HFFc6 (cell line): Measurements from ENCODE around the gene HOXD10. TPM values are rescaled to one million over a fixed set of nuclear protein-coding genes. Genes with fewer than 3 reads are reported as not detected.

Source experiments
- DNase-seq: peaks from one replicate; pipeline ENCODE4 v3.0.0-alpha.2; 2018
- H3K27ac Mint-ChIP-seq: 2 replicates; pipeline ENCODE4 v1.8.0; 2020; ENCODE audit warnings: mild to moderate bottlenecking, mixed read lengths
- H3K27me3 Mint-ChIP-seq: 2 replicates; pipeline ENCODE4 v1.8.0; 2021; ENCODE audit warnings: mild to moderate bottlenecking, moderate library complexity, mixed read lengths; ENCODE audit not compliant: insufficient read depth
- H3K36me3 Mint-ChIP-seq: 2 replicates; pipeline ENCODE4 v1.8.0; 2021; ENCODE audit warnings: low read depth, mixed read lengths
- H3K4me1 Mint-ChIP-seq: 2 replicates; pipeline ENCODE4 v1.8.0; 2020; ENCODE audit warnings: low read depth, mixed read lengths
- H3K4me3 Mint-ChIP-seq: 2 replicates; pipeline ENCODE4 v1.8.0; 2020; ENCODE audit warnings: mild to moderate bottlenecking, moderate library complexity, mixed read lengths
- H3K9me3 Mint-ChIP-seq: 2 replicates; pipeline ENCODE4 v1.8.0; 2020; ENCODE audit warnings: mild to moderate bottlenecking, mixed read lengths
- total RNA-seq, 6 experiments: library from RNA; stranded (reverse); fragmentation: NEBNext Ultra II Directional; extraction: Animal tissue kit (Norgen Biotek cat#: 25700); gene quantifications; 2 replicates in 1 of 6; 3 replicates in 5 of 6; pipeline ENCODE4 v1.2.3, GENCODE V29; 2021
- TF ChIP-seq, protein P1 (sequence below): fragments of 200-600 bp; sonication (generic); IDR thresholded peaks from 2 replicates; pipeline ENCODE4 v1.5.0; 2021; ENCODE audit warnings: antibody characterized with exemption, mild to moderate bottlenecking

Gene HOXD10
- total RNA-seq, 6 experiments from 2014 or later, result 10.9 to 14.5 (median 12.8) TPM

DNA sequence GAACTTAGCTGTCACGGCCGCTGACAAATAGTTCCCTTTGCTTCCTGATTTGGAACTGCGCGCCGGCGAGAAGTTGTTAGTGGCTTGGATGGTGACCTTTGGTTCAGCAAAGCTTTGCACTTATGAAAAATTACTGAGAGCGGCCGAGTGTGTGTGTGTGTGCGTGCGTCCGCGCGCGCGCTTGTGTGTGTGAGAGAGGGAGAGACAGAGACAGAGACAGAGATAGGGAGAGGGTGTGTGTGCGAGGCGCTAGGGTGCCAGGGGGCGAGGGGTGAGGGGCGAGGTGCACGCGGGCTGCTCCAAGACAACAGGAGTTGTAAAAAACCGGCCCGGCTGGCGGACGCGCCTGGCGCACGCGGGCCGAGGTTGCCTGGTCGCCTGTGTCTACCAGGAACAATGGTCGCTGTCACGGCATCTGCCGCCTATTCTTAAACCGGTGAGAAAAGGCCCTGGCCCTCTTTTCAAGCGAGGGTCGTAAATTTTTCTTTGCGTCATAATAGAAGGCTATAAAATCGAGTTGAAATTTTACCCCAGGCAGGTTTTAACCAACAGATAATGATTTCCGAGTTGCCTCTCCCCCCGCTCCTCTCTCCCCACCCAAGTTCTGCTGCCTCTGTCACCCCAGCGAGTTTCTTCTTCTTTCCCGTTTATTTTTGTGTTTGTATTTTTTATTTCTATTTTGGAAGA lies 41.1 kb downstream of the HOXD10 start:
- Mint-ChIP-seq H3K4me1 (peaks cover 31% of the 10 kb centered on the region), H3K4me3 (peak overlapping the region; percentile 71; the same call in 1 of the 2 replicates), H3K9me3 (no peaks in the 10 kb centered on the region), H3K27me3 (peaks cover 66% of the 10 kb centered on the region), H3K36me3 (no peaks in the 10 kb centered on the region), H3K27ac (no peak overlapping the region)
- TF ChIP-seq, protein P1, sequence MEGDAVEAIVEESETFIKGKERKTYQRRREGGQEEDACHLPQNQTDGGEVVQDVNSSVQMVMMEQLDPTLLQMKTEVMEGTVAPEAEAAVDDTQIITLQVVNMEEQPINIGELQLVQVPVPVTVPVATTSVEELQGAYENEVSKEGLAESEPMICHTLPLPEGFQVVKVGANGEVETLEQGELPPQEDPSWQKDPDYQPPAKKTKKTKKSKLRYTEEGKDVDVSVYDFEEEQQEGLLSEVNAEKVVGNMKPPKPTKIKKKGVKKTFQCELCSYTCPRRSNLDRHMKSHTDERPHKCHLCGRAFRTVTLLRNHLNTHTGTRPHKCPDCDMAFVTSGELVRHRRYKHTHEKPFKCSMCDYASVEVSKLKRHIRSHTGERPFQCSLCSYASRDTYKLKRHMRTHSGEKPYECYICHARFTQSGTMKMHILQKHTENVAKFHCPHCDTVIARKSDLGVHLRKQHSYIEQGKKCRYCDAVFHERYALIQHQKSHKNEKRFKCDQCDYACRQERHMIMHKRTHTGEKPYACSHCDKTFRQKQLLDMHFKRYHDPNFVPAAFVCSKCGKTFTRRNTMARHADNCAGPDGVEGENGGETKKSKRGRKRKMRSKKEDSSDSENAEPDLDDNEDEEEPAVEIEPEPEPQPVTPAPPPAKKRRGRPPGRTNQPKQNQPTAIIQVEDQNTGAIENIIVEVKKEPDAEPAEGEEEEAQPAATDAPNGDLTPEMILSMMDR, result no peak
- DNase-seq, result no peak

DNA sequence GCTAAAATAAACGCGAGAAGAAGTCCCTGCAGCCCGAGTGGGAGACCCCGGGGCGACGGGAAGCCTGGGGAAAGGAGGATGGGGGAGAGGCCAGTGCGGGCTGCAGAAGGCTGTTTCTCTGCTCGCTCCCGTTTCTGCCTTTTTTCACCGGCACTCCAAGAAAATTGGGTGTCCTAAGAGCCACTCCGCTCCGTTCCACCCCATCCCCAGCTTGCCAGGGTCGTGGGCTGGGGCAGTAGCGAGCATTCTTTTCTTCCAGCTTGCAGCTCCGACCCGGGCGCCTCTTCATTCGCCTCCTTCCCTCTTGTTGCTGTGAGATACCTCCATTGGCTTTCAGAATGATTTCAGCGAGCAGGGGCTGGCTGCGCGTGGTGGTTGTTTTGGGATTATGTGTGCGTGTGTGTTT lies 41.6 kb downstream of the HOXD10 start:
- DNase-seq, result no peak
- Mint-ChIP-seq H3K36me3 (no peaks in the 10 kb centered on the region), H3K4me3 (peak overlapping the region; percentile 71), H3K27me3 (peaks cover 71% of the 10 kb centered on the region), H3K9me3 (no peaks in the 10 kb centered on the region), H3K4me1 (peaks cover 31% of the 10 kb centered on the region), H3K27ac (no peak overlapping the region)
- TF ChIP-seq, protein P1, result no peak

DNA sequence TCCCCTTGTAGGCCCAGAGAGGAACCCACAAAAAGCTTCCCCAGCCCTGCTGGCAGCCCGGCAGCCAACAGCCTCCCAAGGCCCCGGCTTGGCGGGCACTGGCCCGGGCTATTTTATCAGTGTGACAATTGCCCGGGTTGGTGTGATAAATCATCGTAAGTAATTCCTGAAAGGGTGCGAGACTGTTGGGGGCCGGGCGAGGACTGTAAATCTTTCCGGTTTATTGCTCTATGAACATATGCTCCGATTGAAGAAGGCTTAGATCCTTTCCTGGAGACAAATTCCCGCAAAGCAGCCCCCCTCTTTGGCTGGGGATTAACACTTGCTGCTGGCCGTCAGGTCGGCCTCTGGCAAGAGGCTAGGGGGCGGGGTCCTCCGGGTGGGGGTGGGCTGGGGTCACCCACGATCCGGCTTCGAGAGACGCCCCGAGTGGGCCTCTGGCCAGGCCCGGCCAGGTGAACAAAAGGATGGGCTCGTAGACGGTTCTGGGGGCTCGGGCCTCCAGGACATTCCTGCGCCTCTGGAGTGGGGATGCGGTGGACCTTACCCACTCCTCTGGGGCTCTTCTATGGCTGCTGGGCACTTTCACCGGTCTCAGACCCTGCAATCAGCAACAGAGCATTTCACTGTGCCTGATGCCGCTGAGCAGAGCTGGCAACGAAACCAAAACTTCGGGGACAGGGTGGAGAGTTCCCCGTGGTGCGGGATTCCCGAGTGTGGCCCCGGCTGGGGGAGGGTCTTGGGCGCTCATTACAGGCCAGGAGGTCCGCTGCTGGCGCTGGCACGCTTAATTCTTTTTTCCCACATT lies 42.5 kb downstream of the HOXD10 start:
- DNase-seq, result no peak
- Mint-ChIP-seq H3K4me1 (peaks cover 31% of the 10 kb centered on the region), H3K9me3 (peaks cover 4% of the 10 kb centered on the region), H3K36me3 (peaks cover 4% of the 10 kb centered on the region; the same call in 1 of the 2 replicates), H3K27me3 (peaks cover 76% of the 10 kb centered on the region), H3K4me3 (peak overlapping the region; percentile 26; the same call in 1 of the 2 replicates), H3K27ac (no peak overlapping the region)
- TF ChIP-seq, protein P1, result no peak

DNA sequence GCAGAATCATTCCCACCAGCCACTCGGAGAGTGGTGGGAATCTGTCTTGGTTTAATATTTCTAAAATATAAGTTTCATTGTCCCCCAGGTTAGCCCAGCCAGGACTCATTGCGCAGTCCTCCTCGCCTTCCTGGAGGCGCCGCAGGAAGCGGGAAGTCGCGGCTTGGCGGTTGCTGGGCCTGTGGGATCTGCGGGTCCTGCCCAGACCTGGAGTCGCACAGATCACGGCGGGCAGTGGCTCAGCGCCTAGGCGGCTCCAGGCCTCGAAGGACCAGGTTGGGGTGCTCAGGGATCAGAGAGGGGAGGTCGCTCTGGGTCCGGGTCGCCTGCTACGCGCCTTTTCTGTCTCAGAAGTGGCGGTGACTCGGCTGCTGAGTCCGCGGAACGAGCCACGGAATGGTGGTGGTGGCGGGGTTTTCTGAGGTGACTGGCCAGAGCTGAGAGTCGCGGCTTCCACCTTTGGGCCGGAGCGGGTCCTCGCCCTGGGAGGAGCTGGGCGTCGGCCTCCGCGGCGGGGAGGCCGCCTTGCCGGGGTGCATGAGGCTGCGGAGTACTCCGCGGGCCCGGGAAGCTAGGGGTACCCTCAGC lies 43.2 kb downstream of the HOXD10 start:
- H3K27ac Mint-ChIP-seq, result no peak overlapping the region
- H3K4me3 Mint-ChIP-seq, result peak overlapping the region; percentile 26; the same call in 1 of the 2 replicates
- H3K27me3 Mint-ChIP-seq, result peaks cover 77% of the 10 kb centered on the region
- no peak for DNase-seq
- peaks cover 8% of the 10 kb centered on the region; the same call in 1 of the 2 replicates for H3K36me3 Mint-ChIP-seq
- peaks cover 8% of the 10 kb centered on the region for H3K9me3 Mint-ChIP-seq
- H3K4me1 Mint-ChIP-seq, result peaks cover 31% of the 10 kb centered on the region
- TF ChIP-seq, protein P1, result no peak

DNA sequence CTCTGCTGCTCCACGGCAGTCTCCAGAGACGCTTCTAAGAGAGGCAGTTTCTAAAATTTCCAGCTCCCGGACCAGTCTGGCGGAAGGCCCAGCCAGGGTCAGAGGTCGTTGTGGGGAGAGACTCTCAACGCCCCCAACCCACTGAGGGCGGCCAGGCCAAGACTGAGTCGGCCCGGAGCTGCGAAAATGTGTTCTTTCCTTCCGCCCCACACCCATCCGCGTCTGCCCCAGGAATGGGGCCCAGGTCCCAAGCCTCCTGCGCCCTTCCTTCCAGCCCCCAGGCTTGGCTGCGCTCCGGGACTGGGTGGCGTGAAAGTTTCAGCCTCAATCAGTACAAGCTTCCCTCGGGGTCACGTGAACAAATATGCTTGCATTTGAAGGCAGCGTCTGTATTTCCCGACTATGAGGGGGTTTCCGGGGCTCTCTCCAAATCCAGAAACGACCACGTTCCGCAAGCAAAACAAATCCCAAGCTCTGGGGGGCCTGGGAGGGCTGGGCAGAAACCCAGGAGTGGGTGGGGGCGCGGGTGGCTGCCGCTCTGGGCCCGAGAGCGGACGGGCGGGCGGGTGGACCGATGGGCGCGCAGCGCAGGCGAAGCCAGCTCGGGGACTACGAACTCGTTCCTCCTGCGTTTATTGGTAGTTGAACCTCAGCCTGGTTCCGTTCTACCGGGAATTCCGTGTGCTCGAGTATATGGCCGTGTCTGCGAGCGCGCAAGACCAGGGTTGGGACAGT lies 43.8 kb downstream of the HOXD10 start:
- Mint-ChIP-seq H3K36me3 (peaks cover 8% of the 10 kb centered on the region; the same call in 1 of the 2 replicates), H3K9me3 (peaks cover 8% of the 10 kb centered on the region), H3K4me3 (no peak overlapping the region), H3K27ac (no peak overlapping the region), H3K4me1 (peaks cover 31% of the 10 kb centered on the region), H3K27me3 (peaks cover 82% of the 10 kb centered on the region)
- no peak for DNase-seq
- TF ChIP-seq, protein P1, result no peak
